IMR-90 (cell line): ENCODE measurements around the gene RIN1. TPM values are rescaled to one million over a fixed set of nuclear protein-coding genes. Genes with fewer than 3 reads are reported as not detected.
A peak's percentile ranks its signal among the peaks of the same experiment; 100 is the strongest.

Experiments
- ATAC-seq: fragments of 200-7000 bp; cut with Tn5 transposase; 2 replicates; pipeline ENCODE4 v1.9.1; 2020; ENCODE audit warnings: low read depth, mild to moderate bottlenecking, moderate library complexity
- BruUV-seq: library from RNA; stranded (reverse); fragments of 400-500 nt; replicated peaks from 2 replicates; lab custom pipeline; 2021; lab: Mats Ljungman, UMichigan
- CTCF ChIA-PET: fragments of 300-600 bp; formaldehyde crosslinking; extraction: SDS; loops from one replicate; lab custom pipeline; 2021; ENCODE audit warnings: antibody characterized with exemption; lab: Yijun Ruan, JAX
- POLR2A ChIA-PET: fragments of 300-600 bp; sonication (Branson Sonifier 250); formaldehyde crosslinking; loops from one replicate; lab custom pipeline; 2022; ENCODE audit warnings: antibody characterized with exemption; ENCODE audit not compliant: unreplicated experiment; lab: Charles Lee
- DNase-seq: peaks from one replicate; pipeline ENCODE4 v3.0.0; 2013
- H2AFZ ChIP-seq: replicated peaks from 2 replicates; pipeline ENCODE3; 2013; ENCODE audit warnings: low read length, mild to moderate bottlenecking; ENCODE audit not compliant: poor library complexity
- H2AK5ac ChIP-seq: 2 replicates; pipeline ENCODE4 v1.6.1; 2013; ENCODE audit warnings: low read depth, low read length, inconsistent platforms
- H2AK9ac ChIP-seq: replicated peaks from 2 replicates; pipeline ENCODE3; 2013; ENCODE audit warnings: mild to moderate bottlenecking, low read depth, low read length, moderate library complexity; ENCODE audit not compliant: poor library complexity
- H2BK120ac ChIP-seq: 2 replicates; pipeline ENCODE4 v1.6.1; 2013; ENCODE audit warnings: low read depth, low read length, inconsistent platforms
- H2BK15ac ChIP-seq: 3 replicates; pipeline ENCODE4 v1.6.1; 2013; ENCODE audit warnings: low read depth, low read length, inconsistent platforms
- H2BK20ac ChIP-seq: 2 replicates; pipeline ENCODE4 v1.6.1; 2013; ENCODE audit warnings: low read depth, mild to moderate bottlenecking, inconsistent platforms, low read length, moderate library complexity
- H2BK5ac ChIP-seq: 2 replicates; pipeline ENCODE4 v1.6.1; 2013; ENCODE audit warnings: mild to moderate bottlenecking, low read depth, low read length, inconsistent platforms; ENCODE audit not compliant: poor library complexity, severe bottlenecking
- H3K14ac ChIP-seq: replicated peaks from 2 replicates; pipeline ENCODE4 v1.6.1; 2013; ENCODE audit warnings: low read depth, low read length, inconsistent platforms
- H3K18ac ChIP-seq: 2 replicates; pipeline ENCODE4 v1.6.1; 2013; ENCODE audit warnings: low read depth, low read length, control low read depth
- H3K23ac ChIP-seq: 2 replicates; pipeline ENCODE4 v1.6.1; 2013; ENCODE audit warnings: low read depth, low read length, inconsistent platforms
- H3K27ac ChIP-seq: 2 replicates; pipeline ENCODE4 v1.5.1; 2013; ENCODE audit warnings: mild to moderate bottlenecking, control low read depth, low read length; ENCODE audit not compliant: insufficient read depth
- H3K27me3 ChIP-seq: 2 replicates; pipeline ENCODE4 v1.6.1; 2013; ENCODE audit warnings: low read length; ENCODE audit not compliant: control insufficient read depth, insufficient read depth
- H3K36me3 ChIP-seq: 2 replicates; pipeline ENCODE4 v1.6.1; 2013; ENCODE audit warnings: low read length, mixed read lengths; ENCODE audit not compliant: control insufficient read depth, insufficient read depth
- H3K4ac ChIP-seq: 2 replicates; pipeline ENCODE4 v1.6.1; 2013; ENCODE audit warnings: low read depth, low read length, inconsistent platforms
- H3K4me1 ChIP-seq: 2 replicates; pipeline ENCODE4 v1.6.1; 2013; ENCODE audit warnings: low read length, mixed read lengths; ENCODE audit not compliant: control insufficient read depth, insufficient read depth
- H3K4me2 ChIP-seq: 2 replicates; pipeline ENCODE4 v1.6.1; 2013; ENCODE audit warnings: low read depth, mild to moderate bottlenecking, control low read depth, low read length, moderate library complexity
- H3K4me3 ChIP-seq: 2 replicates; pipeline ENCODE4 v1.5.1; 2013; ENCODE audit warnings: low read depth, mild to moderate bottlenecking, control low read depth, low read length, moderate library complexity; ENCODE audit not compliant: insufficient read depth
- H3K56ac ChIP-seq: 2 replicates; pipeline ENCODE4 v1.6.1; 2013; ENCODE audit warnings: low read length, inconsistent platforms; ENCODE audit not compliant: insufficient read depth; ENCODE audit errors: extremely low read depth
- H3K79me1 ChIP-seq, 2 experiments: 2 replicates each; pipeline ENCODE4 v1.6.1; 2013; ENCODE audit warnings: low read length in 2 of 2, inconsistent platforms in 1 of 2, low read depth in 1 of 2
- H3K9ac ChIP-seq: 2 replicates; pipeline ENCODE4 v1.6.1; 2013; ENCODE audit warnings: low read depth, low read length, control low read depth
- H3K9me1 ChIP-seq: 2 replicates; pipeline ENCODE4 v1.6.1; 2013; ENCODE audit warnings: low read length, inconsistent platforms; ENCODE audit not compliant: insufficient read depth
- H3K9me3 ChIP-seq: 2 replicates; pipeline ENCODE4 v1.6.1; 2013; ENCODE audit warnings: low read length; ENCODE audit not compliant: control insufficient read depth, insufficient read depth
- H4K20me1 ChIP-seq: 2 replicates; pipeline ENCODE4 v1.6.1; 2013; ENCODE audit warnings: low read length, inconsistent platforms; ENCODE audit not compliant: insufficient read depth
- H4K5ac ChIP-seq: 2 replicates; pipeline ENCODE4 v1.6.1; 2013; ENCODE audit warnings: mild to moderate bottlenecking, low read depth, low read length, control low read depth
- H4K8ac ChIP-seq, 2 experiments: 2 replicates each; pipeline ENCODE4 v1.6.1; 2013; ENCODE audit warnings: low read depth in 2 of 2, low read length in 2 of 2, control low read depth in 1 of 2, inconsistent platforms in 1 of 2
- H4K91ac ChIP-seq: 2 replicates; pipeline ENCODE4 v1.6.1; 2013; ENCODE audit warnings: low read depth, low read length, inconsistent platforms; ENCODE audit not compliant: insufficient read depth
- BHLHE40 ChIP-seq: fragments of 150-350 bp; IDR thresholded peaks from 2 replicates; pipeline ENCODE4 v1.6.1; 2016; ENCODE audit warnings: mild to moderate bottlenecking, low read depth, low read length
- RCOR1 ChIP-seq: IDR thresholded peaks from 2 replicates; pipeline ENCODE4 v1.6.1; 2012; ENCODE audit warnings: mild to moderate bottlenecking, low read length, improper control_type of control experiment; ENCODE audit not compliant: insufficient replicate concordance
- USF2 ChIP-seq: fragments of 150-350 bp; IDR thresholded peaks from 2 replicates; pipeline ENCODE4 v1.6.1; 2017; ENCODE audit warnings: mild to moderate bottlenecking, antibody characterized with exemption, low read length, low read depth
- WGBS, 2 experiments: methylation state at CpG; one replicate each; pipeline versions ENCODE4 v1.1.5 to v1.1.7; 2013; ENCODE audit warnings: missing lambda C conversion rate in 2 of 2; ENCODE audit not compliant: insufficient read length in 1 of 2; ENCODE audit errors: extremely low coverage in 2 of 2; 5-methylcytosine and 5-hydroxymethylcytosine counted together
- dilution Hi-C: fragments of 300-500 bp; cut with HindIII; formaldehyde crosslinking; loops from one replicate; pipeline ENCODE4 v1.14.3; 2018; ENCODE audit warnings: low sequenced_read_pairs; ENCODE audit not compliant: unreplicated experiment
- in situ Hi-C: fragments of 300-500 bp; cut with MboI; formaldehyde crosslinking; loops from 3 replicates; pipeline ENCODE4 v1.14.3; 2019; ENCODE audit warnings: low sequenced_read_pairs, inconsistent platforms, mixed read lengths
- intact Hi-C: fragments of 100-400 bp; cut with micrococcal nuclease; formaldehyde crosslinking; loops from 2 replicates; pipeline ENCODE4 v1.10.0; 2022
- polyA plus RNA-seq, 3 experiments: library from polyadenylated mRNA; depleted of rRNA; stranded (reverse); fragments of >200 nt; gene quantifications; 2 replicates each; pipeline ENCODE4 v1.2.3, GENCODE V29; 2012; ENCODE audit warnings: low replicate concordance in 1 of 3
- total RNA-seq: library from RNA; depleted of rRNA; stranded (reverse); fragments of >200 nt; gene quantifications from 2 replicates; pipeline ENCODE4 v1.2.3, GENCODE V29; 2012

The RIN1 gene
- total and polyA plus RNA-seq, 2 of the 4 experiments (the other 2 are of a cell fraction), result 9.9 to 20.8 TPM

GRCh38 chr11:66315921-66316811 is 20.1 kb downstream of the RIN1 start:
- WGBS, 2 experiments, result 12% methylated on average over 22 of the region's 52 CpGs; no CpG with 5 or more reads in 1 of the 2 experiments
- Histone ChIP-seq H3K4me3 (peak overlapping the region; percentile 72), H2AK5ac (peak overlapping the region; percentile 77), H3K14ac (peak overlapping the region; percentile 94), H3K4me2 (peak overlapping the region; percentile 85), H3K23ac (peak overlapping the region; percentile 75), H3K27me3 (no peaks in the 10 kb centered on the region), H3K27ac (peak overlapping the region; percentile 93), H3K18ac (peak overlapping the region; percentile 12), H2AK9ac (peak overlapping the region; percentile 93), H4K5ac (peak overlapping the region; percentile 0; the same call in 1 of the 2 replicates), H4K20me1 (peaks cover 39% of the 10 kb centered on the region), H3K9me3 (no peaks in the 10 kb centered on the region), H3K9me1 (peaks cover 11% of the 10 kb centered on the region), H3K79me1 (peaks cover 0 to 42% of the 10 kb centered on the region in 2 experiments; a peak in 2 of 4 replicates), H3K56ac (peak overlapping the region; percentile 50), H3K4ac (peak overlapping the region; percentile 81), H2BK120ac (0 out of 2 replicates have a peak overlapping the region, but pooled peaks have one; percentile 47), H2BK5ac (peak overlapping the region; percentile 77), H3K9ac (peak overlapping the region; percentile 95), H3K36me3 (no peaks in the 10 kb centered on the region), H3K4me1 (peaks cover 32% of the 10 kb centered on the region), H4K91ac (peak overlapping the region; percentile 26; the same call in 1 of the 2 replicates), H4K8ac (peak overlapping the region; percentile 1 to 59; a peak in 2 of 4 replicates), H2BK15ac (no peak overlapping the region), H2BK20ac (no peak overlapping the region), H2AFZ (peak overlapping the region; percentile 81)
- DNase-seq (no peak), ATAC-seq (no peak)
- CTCF ChIA-PET, result no interaction called here
- in situ Hi-C loops, result no loop called here
- intact Hi-C loops, result no loop called here
- TF ChIP-seq BHLHE40 (peak; percentile 60; the same call in 1 of the 2 replicates), RCOR1 (no peak), USF2 (peak; percentile 83)
- BruUV-seq, result no TSS peak
- POLR2A ChIA-PET, result interaction anchor here (0.7 to 1.0 kb wide), 4 partner anchors 11 to 27 kb away, joined by 3 to 16 read pairs (median 6); partner anchors contain the start of genes RIN1 and YIF1A
- dilution Hi-C loops, result no loop called here
